A549 (cell line): ENCODE results near the gene SLC35A5.

Source experiments
- CTCF ChIP-seq: fragments of >200 bp; sonication (Bioruptor Twin); formaldehyde crosslinking; IDR thresholded peaks from 3 replicates; pipeline ENCODE4 v1.5.1; 2016
- HDAC2 ChIP-seq: fragments of 200-600 bp; sonication (generic); IDR thresholded peaks from 2 replicates; pipeline ENCODE4 v1.6.1; 2016
- JUN ChIP-seq, 2 experiments: fragments of >200 bp; sonication (Bioruptor Twin); formaldehyde crosslinking; IDR thresholded peaks; 2 replicates in 1 of 2; 3 replicates in 1 of 2; pipeline ENCODE4 v1.6.1; 2016 to 2017
- MAX ChIP-seq: IDR thresholded peaks from 2 replicates; pipeline ENCODE4 v1.6.1; 2012

- TF ChIP-seq HDAC2: no peak
- TF ChIP-seq CTCF: no peak
- no peak for TF ChIP-seq MAX
- no peak for TF ChIP-seq JUN (IDR thresholded peaks at IDR 0.05)
Measured at GRCh38 chr3:112629425-112629824, 67.6 kb downstream of the SLC35A5 start.
